A673 (cell line): Measurements from ENCODE around the gene CAMK4. TPM values are rescaled to one million over a fixed set of nuclear protein-coding genes. Genes with fewer than 3 reads are reported as not detected.

Experiments used
- BruUV-seq: library from RNA; stranded (reverse); fragments of 400-500 nt; replicated peaks from 2 replicates; lab custom pipeline; 2021; lab: Mats Ljungman, UMichigan
- CTCF ChIA-PET: fragments of 300-600 bp; sonication (Branson Sonifier 250); formaldehyde crosslinking; loops from one replicate; lab custom pipeline; 2022; ENCODE audit warnings: antibody characterized with exemption; lab: Charles Lee
- POLR2A ChIA-PET: fragments of 300-600 bp; sonication (Branson Sonifier 250); formaldehyde crosslinking; loops from one replicate; lab custom pipeline; 2022; ENCODE audit warnings: antibody characterized with exemption; ENCODE audit not compliant: low non-redundant PET; lab: Charles Lee
- DNase-seq: peaks from one replicate; pipeline ENCODE4 v3.0.0-alpha.2; 2015; ENCODE audit warnings: low spot score
- H3K27ac ChIP-seq: fragments of 200-600 bp; sonication (generic); 2 replicates; pipeline ENCODE4 v1.5.1; 2016; ENCODE audit warnings: mixed run types, low read depth, mild to moderate bottlenecking, mixed read lengths, antibody characterized with exemption, low read length; ENCODE audit not compliant: poor library complexity, severe bottlenecking
- H3K27me3 ChIP-seq: fragments of 200-600 bp; sonication (generic); replicated peaks from 2 replicates; pipeline ENCODE4 v1.6.1; 2017; ENCODE audit warnings: mixed run types, low read depth, mild to moderate bottlenecking, mixed read lengths, antibody characterized with exemption, low read length; ENCODE audit not compliant: insufficient read depth, poor library complexity
- H3K36me3 ChIP-seq: fragments of 200-600 bp; sonication (generic); 2 replicates; pipeline ENCODE4 v1.6.1; 2016; ENCODE audit warnings: mixed run types, mild to moderate bottlenecking, mixed read lengths, antibody characterized with exemption, low read length; ENCODE audit not compliant: insufficient read depth, poor library complexity, severe bottlenecking
- H3K4me1 ChIP-seq: fragments of 200-600 bp; sonication (generic); 2 replicates; pipeline ENCODE4 v1.6.1; 2017; ENCODE audit warnings: mixed run types, mild to moderate bottlenecking, mixed read lengths, antibody characterized with exemption, low read length; ENCODE audit not compliant: insufficient read depth, poor library complexity, severe bottlenecking
- H3K4me3 ChIP-seq: fragments of 200-600 bp; sonication (generic); 2 replicates; pipeline ENCODE4 v1.5.1; 2016; ENCODE audit warnings: low read depth, mixed run types, mild to moderate bottlenecking, mixed read lengths, low read length; ENCODE audit not compliant: poor library complexity, severe bottlenecking
- H3K9me3 ChIP-seq: fragments of 200-600 bp; sonication (generic); 2 replicates; pipeline ENCODE4 v1.6.1; 2016; ENCODE audit warnings: mixed run types, low read depth, mild to moderate bottlenecking, mixed read lengths, antibody characterized with exemption, low read length; ENCODE audit not compliant: poor library complexity, severe bottlenecking
- EZH2 ChIP-seq: fragments of 200-600 bp; sonication (generic); IDR thresholded peaks from 2 replicates; pipeline ENCODE4 v1.6.1; 2017; ENCODE audit warnings: borderline replicate concordance, low read depth, mild to moderate bottlenecking, mixed read lengths, antibody characterized with exemption, low read length; ENCODE audit not compliant: poor library complexity, severe bottlenecking
- intact Hi-C: fragments of 100-400 bp; cut with micrococcal nuclease; formaldehyde crosslinking; loops from one replicate; pipeline ENCODE4 v1.10.0; 2022; ENCODE audit not compliant: unreplicated experiment
- total RNA-seq: library from RNA; stranded (reverse); gene quantifications from 2 replicates; pipeline ENCODE4 v1.2.3, GENCODE V29; 2021
- TF ChIP-seq, protein P1 (sequence below): fragments of 300-800, 200-600 bp; sonication (generic); conservative IDR thresholded peaks from 2 replicates; pipeline ENCODE4 v1.5.1; 2017; ENCODE audit warnings: low read depth, mild to moderate bottlenecking, antibody characterized with exemption, low read length, moderate library complexity, mixed read lengths

The CAMK4 gene
- total RNA-seq, 1 experiment from 2014 or later, result 0.88 TPM

GRCh38 chr5:111372799-111373198 is 148.6 kb downstream of the CAMK4 start:
- no TSS peak for BruUV-seq
- Histone ChIP-seq H3K4me3 (no peak overlapping the region), H3K27ac (no peak overlapping the region), H3K36me3 (no peaks in the 10 kb centered on the region), H3K9me3 (no peaks in the 10 kb centered on the region), H3K4me1 (no peaks in the 10 kb centered on the region), H3K27me3 (no peaks in the 10 kb centered on the region)
- ChIA-PET CTCF (no interaction called here), POLR2A (no interaction called here)
- DNase-seq, result no peak
- TF ChIP-seq EZH2, result no peak
- TF ChIP-seq, protein P1, sequence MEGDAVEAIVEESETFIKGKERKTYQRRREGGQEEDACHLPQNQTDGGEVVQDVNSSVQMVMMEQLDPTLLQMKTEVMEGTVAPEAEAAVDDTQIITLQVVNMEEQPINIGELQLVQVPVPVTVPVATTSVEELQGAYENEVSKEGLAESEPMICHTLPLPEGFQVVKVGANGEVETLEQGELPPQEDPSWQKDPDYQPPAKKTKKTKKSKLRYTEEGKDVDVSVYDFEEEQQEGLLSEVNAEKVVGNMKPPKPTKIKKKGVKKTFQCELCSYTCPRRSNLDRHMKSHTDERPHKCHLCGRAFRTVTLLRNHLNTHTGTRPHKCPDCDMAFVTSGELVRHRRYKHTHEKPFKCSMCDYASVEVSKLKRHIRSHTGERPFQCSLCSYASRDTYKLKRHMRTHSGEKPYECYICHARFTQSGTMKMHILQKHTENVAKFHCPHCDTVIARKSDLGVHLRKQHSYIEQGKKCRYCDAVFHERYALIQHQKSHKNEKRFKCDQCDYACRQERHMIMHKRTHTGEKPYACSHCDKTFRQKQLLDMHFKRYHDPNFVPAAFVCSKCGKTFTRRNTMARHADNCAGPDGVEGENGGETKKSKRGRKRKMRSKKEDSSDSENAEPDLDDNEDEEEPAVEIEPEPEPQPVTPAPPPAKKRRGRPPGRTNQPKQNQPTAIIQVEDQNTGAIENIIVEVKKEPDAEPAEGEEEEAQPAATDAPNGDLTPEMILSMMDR, result no peak
- intact Hi-C loops, result no loop called here

DNA sequence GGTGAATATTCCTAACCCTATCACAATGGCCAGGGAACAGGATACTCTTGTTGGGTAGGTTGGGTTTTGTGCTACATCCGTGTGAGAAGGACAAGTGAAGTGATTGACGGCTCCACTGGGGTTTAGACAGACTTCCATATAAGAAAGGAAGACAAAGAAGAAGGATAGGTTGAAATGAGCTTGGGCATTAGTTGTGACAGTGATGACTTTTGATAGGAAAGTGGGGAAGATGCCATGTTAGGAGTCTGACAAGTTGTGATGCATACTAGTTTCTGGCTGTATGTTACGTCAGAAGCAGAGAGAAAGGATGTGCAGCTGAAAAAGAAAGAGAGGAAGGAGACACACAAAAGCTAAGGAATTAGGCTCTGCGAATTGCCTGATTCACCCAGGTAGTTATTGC is 150.2 kb downstream of the CAMK4 start:
- H3K4me1 ChIP-seq, result no peaks in the 10 kb centered on the region
- no TSS peak for BruUV-seq
- no peak for TF ChIP-seq EZH2
- TF ChIP-seq, protein P1, result no peak
- ChIA-PET POLR2A (no interaction called here), CTCF (no interaction called here)
- no peak overlapping the region for H3K27ac ChIP-seq
- H3K9me3 ChIP-seq, result no peaks in the 10 kb centered on the region
- no peaks in the 10 kb centered on the region for H3K36me3 ChIP-seq
- H3K27me3 ChIP-seq, result no peaks in the 10 kb centered on the region
- DNase-seq, result no peak
- no peak overlapping the region for H3K4me3 ChIP-seq
- intact Hi-C loops, result no loop called here

DNA sequence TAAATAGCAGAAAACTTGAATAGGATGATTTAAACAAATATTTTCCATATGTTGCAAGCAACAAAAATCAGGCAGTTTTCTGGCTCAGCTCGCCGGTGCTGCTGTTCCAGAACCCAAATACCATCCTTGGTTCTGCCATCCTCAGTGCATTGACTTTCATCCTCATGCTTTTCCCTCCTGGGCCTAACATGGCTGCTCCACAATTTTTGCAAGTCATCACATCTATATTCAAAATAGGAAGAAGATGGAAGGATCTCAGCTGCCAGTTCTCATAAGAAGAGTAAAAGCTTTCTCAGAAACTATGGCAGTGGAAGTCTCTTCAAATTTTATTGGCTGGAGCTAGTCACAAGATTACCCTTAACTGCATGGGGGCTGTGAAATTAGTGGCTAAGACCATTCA is 151.5 kb downstream of the CAMK4 start:
- no peak overlapping the region for H3K4me3 ChIP-seq
- H3K27ac ChIP-seq, result no peak overlapping the region
- CTCF ChIA-PET, result no interaction called here
- H3K27me3 ChIP-seq, result no peaks in the 10 kb centered on the region
- no TSS peak for BruUV-seq
- no peaks in the 10 kb centered on the region for H3K4me1 ChIP-seq
- POLR2A ChIA-PET, result no interaction called here
- no peaks in the 10 kb centered on the region for H3K9me3 ChIP-seq
- no peaks in the 10 kb centered on the region for H3K36me3 ChIP-seq
- no peak for TF ChIP-seq EZH2
- DNase-seq, result no peak
- intact Hi-C loops, result no loop called here

DNA sequence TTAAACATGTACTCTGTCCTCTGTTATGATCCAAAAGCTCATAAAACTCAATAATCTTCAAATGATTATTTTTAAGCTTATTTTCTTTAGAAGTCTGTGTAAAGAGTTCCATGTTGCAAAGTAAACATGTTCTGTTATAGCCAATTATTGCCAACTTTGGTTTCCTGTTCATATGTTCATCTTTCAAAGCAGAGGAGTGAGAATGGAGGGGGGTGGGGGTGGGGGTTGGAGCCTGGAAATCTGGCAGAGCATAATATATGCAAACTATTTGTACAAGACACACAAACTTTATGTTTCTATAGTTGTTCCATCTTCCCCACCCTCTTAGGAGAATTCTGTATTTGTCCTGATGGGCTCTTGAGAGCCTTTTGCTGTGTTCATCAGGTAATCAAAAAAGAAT is 153.1 kb downstream of the CAMK4 start:
- intact Hi-C loops, result no loop called here
- ChIA-PET CTCF (no interaction called here), POLR2A (no interaction called here)
- no peaks in the 10 kb centered on the region for H3K9me3 ChIP-seq
- DNase-seq, result no peak
- H3K4me3 ChIP-seq, result no peak overlapping the region
- TF ChIP-seq, protein P1, result no peak
- no peak for TF ChIP-seq EZH2
- H3K36me3 ChIP-seq, result no peaks in the 10 kb centered on the region
- no peak overlapping the region for H3K27ac ChIP-seq
- no peaks in the 10 kb centered on the region for H3K27me3 ChIP-seq
- no peaks in the 10 kb centered on the region for H3K4me1 ChIP-seq
- BruUV-seq, result no TSS peak
